SK-MEL-5 (cell line): ENCODE data around the gene IQSEC3. TPM values are rescaled to one million over a fixed set of nuclear protein-coding genes. Genes with fewer than 3 reads are reported as not detected.
"Not testable (repeated sequence)": the region's sequence is repeated elsewhere in the genome, so short reads cannot be mapped to it uniquely, and the experiment has no call there.

Experiments
- DNase-seq: peaks from one replicate; pipeline ENCODE4 v3.0.0-alpha.2; 2016; ENCODE audit warnings: low read depth, low spot score
- in situ Hi-C: cut with HindIII; loops from 2 replicates; pipeline ENCODE4 v1.10.0; 2016; ENCODE audit warnings: low sequenced_read_pairs, high pct_unique_total_duplicates, low pct_unique_long_range_greater_than_20kb
- total RNA-seq: library from RNA; depleted of rRNA; stranded (reverse); fragments of >200 nt; shearing (Covaris generic); gene quantifications from 2 replicates; pipeline ENCODE4 v1.2.3, GENCODE V29; 2014

Gene IQSEC3
- total RNA-seq, 1 experiment from 2014 or later = not detected

DNA sequence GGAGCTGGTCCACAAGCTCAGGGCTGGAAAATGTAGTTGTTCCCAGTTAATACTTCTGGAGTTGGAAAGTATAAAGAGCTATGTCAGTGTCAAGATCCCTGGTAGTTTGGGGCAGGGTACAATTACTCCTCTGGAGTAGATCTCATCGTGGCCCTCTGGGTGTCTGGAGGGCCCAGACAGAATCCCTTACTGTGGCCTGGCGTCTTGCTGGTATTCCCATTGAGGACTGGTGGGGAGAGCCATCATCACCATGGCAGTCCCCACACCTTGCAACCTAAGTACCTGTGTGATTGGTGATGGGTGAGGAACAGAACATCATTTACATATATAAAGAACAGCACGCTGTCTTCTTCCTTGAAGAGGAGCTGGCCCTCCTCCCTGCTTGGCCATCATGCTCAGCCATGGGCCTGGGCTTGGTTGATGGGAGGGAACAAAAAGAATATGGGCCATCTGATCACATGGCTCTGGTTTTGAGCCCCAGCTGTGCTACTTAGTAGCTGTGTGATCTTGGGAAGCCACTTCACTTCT lies 18.8 kb upstream of the IQSEC3 start:
- DNase-seq, in situ Hi-C loops: not testable (repeated sequence)

- in situ Hi-C loops, DNase-seq: not testable (repeated sequence)
Observed at GRCh38 chr12:49149-49548, 17.4 kb upstream of the IQSEC3 start.

DNA sequence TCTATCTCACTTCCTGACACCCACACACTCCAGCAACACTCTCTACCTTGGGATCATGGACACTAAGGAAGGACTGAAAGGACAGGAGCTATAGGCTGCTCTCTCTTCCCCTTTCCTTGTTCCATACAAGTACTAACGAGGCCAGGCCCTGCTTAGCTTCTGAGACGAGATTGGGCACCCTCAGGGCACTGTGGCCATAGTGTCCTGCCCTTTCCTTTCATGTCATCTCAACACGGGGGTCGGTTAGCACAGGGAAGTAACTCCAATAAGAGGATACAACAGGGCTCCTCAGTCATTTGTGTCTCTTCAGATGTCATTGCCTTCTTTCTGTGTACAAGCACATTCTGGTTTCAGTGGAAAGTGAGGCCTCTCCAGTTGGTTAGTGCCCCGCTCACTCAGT lies 15.5 kb upstream of the IQSEC3 start:
- in situ Hi-C loops, DNase-seq: not testable (repeated sequence)

GRCh38 chr12:51962-52361 lies 14.6 kb upstream of the IQSEC3 start:
- in situ Hi-C loops = not testable (repeated sequence)

GRCh38 chr12:52902-53734 lies 13.4 kb upstream of the IQSEC3 start:
- in situ Hi-C loops, DNase-seq: not testable (repeated sequence)

More at GRCh38 chr12:51962-52361, 14.6 kb upstream of the IQSEC3 start:
- DNase-seq = not testable (repeated sequence)

DNA sequence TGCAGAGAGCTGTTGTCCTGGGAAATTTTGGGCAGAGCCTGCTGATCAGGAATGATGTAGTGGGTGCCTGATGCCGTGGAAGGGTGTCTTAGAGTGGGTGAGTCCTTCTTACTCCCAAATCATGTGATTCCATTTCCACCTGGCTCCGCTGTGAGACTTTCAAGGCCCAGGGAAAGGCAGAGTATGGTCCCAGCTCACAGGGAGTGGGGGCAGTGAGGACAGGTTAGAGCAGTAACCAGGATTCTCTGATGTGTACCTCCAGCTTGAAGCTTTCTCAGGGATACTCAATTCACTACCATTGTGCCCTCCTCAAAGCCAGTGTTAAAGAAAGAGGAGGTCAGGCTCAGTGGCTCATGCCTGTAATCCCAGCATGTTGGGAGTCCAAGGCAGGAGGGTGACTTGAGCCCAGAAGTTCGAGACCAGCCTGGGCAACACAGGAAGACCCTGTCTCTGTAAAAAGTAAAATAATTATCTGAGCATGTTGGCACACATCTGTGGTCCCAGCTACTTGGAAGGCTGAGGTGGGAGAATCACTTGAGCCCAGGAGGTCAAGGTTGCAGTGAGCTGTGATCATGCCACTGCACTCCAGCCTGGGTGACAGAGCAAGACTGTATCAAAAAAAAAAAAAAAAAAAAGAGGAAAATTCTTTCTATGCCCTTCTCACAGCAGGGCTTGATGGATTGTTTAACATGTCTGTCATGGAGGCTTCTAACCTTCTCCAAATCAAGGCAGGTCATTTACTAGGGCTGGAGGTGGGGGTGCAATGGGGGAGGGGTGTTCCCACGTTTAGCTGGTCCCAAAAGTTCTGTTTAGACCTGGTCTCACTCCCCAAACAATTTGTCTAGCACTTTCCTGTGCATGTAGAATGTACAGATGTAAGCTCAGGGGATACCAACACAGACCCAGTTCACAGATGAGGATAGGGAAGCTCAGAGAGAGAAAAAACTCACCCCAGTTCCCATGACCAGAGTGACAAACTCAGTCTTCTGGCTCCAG lies 12.5 kb upstream of the IQSEC3 start:
- no peak for DNase-seq

DNA sequence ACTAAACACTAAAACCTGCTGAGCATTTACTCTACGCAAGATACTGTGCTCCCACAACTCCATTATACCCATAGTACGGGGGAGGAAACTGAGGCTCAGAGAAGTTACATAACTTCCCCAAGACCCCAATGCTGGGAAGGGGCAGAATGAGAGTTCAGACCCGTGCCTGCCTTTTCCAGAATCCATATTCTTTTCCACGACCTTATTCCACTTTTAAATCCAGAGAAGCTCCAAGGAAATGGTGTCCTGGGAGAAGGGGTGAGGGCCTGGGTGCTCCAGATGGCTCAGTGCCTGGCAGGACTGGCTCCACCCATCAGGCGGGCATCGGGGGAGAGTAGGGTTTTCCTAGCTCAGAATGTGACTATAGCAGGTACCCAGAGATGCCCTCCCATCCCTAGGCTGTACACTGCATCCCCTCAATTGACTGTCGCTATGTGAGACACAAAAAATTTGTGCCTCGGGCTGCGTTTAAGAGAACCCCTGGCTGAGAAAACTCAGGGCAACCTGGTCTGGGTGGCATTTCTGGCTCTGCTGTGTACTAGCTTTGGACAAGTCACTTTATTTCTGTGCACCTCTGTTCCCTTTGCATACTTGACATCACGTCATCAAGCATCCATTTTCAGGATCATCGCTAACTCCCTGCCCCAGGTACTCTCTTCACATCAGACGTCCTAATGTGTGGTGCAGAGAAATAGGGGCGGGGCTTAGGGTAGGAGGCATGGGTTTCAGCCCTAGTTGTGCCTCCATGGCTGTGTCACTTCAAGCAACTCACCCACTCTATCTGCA lies 11.6 kb upstream of the IQSEC3 start:
- no peak for DNase-seq
- in situ Hi-C loops = no loop called here

More for the DNA sequence above, 12.5 kb upstream of the IQSEC3 start:
- in situ Hi-C loops = no loop called here

- no peak for DNase-seq
- in situ Hi-C loops = no loop called here
Observed at GRCh38 chr12:56683-57346, 9.8 kb upstream of the IQSEC3 start.

DNA sequence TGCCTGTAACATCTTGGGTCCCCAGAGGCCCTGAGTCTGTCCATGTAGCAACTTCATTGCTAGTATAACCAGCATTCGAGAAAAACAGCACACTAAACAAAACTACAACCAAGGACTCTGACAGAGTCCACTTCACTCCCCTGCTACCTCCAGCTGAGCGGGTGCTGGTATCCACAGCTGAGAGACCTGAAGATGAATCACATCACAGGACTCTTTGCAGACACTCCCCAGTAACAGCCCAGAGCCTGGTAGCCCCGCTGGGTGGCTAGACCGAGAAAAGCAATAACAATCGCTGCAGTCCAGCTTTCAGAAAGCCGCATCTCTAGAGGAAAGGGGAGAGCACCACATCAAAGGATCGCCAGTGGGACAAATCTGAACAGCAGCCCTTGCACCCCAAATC lies 9.0 kb upstream of the IQSEC3 start:
- in situ Hi-C loops = no loop called here
- DNase-seq = no peak

DNA sequence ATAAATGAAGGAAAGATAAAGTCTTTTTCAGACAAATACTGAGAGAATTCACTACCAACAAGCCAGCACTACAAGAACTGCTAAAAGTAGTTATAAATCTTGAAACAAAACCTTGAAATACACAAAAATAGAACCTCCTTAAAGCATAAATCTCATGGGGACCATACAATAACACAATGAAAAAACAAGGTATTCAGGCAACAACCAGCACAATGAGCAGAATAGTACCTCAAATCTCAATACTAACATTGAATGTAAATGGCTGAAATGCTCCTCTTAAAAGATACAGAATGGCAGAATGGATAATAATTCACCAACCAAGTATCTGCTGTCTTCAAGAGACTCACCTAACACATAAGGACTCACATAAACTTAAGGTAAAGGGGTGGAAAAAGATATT lies 7.7 kb upstream of the IQSEC3 start:
- in situ Hi-C loops = no loop called here
- DNase-seq = no peak

DNA sequence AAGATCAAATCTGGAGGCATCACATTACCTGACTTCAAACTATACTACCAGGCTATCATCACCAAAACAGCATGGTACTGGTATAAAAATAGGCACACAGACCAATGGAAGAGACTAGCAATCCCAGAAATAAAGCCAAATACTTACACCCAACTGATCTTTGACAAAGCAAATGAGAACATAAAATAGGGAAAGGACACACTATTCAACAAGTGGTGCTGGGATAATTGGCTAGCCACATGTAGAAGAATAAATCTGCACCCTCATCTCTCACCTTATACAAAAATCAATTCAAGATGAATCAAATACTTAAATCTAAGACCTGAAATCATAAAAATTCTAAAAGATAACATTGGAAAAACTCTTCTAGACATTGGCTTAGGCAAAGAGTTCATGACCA lies 4.7 kb upstream of the IQSEC3 start:
- in situ Hi-C loops, DNase-seq: not testable (repeated sequence)

DNA sequence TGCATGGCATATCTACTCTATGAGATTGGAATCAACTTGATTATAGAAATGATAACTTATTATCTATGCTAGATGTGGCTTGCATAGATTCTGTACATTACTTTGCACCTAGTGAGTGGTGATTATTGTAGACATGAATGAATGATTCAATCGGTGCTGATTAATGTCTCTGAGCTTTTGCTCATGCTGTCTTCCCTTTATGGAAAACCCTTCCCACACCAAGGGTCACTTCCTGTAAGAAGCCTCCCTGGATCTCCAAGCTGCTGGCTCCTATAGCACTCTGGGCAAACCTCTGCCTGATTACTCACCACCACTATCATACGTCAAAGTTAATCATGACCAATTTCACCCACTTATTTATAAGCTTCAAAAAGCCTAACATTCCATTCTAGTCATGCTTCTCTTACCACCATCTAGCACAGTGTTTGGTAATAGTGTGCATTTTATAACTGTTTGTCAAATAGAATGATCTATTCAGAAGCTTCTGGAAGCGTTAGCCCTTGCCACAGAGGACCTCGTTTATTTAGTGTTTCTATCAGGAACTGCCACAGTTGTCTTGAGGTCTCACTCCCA lies 990 bp upstream of the IQSEC3 start:
- DNase-seq, in situ Hi-C loops: not testable (repeated sequence)

- DNase-seq, in situ Hi-C loops: not testable (repeated sequence)
Observed at GRCh38 chr12:66782-67504, 376 bp downstream of the IQSEC3 start.

GRCh38 chr12:69677-70076 lies 3.1 kb downstream of the IQSEC3 start:
- in situ Hi-C loops, DNase-seq: not testable (repeated sequence)

GRCh38 chr12:70541-70940 lies 4.0 kb downstream of the IQSEC3 start:
- DNase-seq, in situ Hi-C loops: not testable (repeated sequence)

- in situ Hi-C loops, DNase-seq: not testable (repeated sequence)
Observed at GRCh38 chr12:72018-72417, 5.5 kb downstream of the IQSEC3 start.
